Mesenchymal stem cell (in vitro differentiated cells and primary cell): ENCODE measurements around the gene FOXP2.

ENCODE experiments used
- DNase-seq: peaks from one replicate; pipeline ENCODE4 v3.0.0-alpha.2; 2013
- H2AFZ ChIP-seq: one replicate; pipeline ENCODE4 v1.6.1; 2013; ENCODE audit warnings: low read depth, mild to moderate bottlenecking, control low read depth, inconsistent platforms, low read length, moderate library complexity
- H2AK5ac ChIP-seq: 2 replicates; pipeline ENCODE4 v1.6.1; 2013; ENCODE audit warnings: low read length, moderate library complexity, mild to moderate bottlenecking, inconsistent platforms; ENCODE audit not compliant: severe bottlenecking
- H2BK120ac ChIP-seq: one replicate; pipeline ENCODE4 v1.6.1; 2013; ENCODE audit warnings: low read depth, mild to moderate bottlenecking, inconsistent platforms, low read length, moderate library complexity
- H2BK12ac ChIP-seq, 2 experiments: one replicate each; pipeline ENCODE4 v1.6.1; 2013; ENCODE audit warnings: inconsistent platforms in 2 of 2, low read length in 2 of 2, mild to moderate bottlenecking in 2 of 2, moderate library complexity in 2 of 2, control low read depth in 1 of 2
- H2BK15ac ChIP-seq: one replicate; pipeline ENCODE4 v1.6.1; 2013; ENCODE audit warnings: mild to moderate bottlenecking, low read depth, inconsistent platforms; ENCODE audit not compliant: poor library complexity, severe bottlenecking
- H2BK5ac ChIP-seq: 2 replicates; pipeline ENCODE4 v1.6.1; 2013; ENCODE audit warnings: low read depth, mild to moderate bottlenecking, low read length, control low read depth, inconsistent platforms; ENCODE audit not compliant: poor library complexity, severe bottlenecking
- H3K14ac ChIP-seq, 2 experiments: one replicate each; pipeline ENCODE4 v1.6.1; 2013; ENCODE audit warnings: inconsistent platforms in 2 of 2, low read length in 2 of 2, control low read depth in 1 of 2, mild to moderate bottlenecking in 1 of 2, moderate library complexity in 1 of 2
- H3K18ac ChIP-seq, 2 experiments: one replicate each; pipeline ENCODE4 v1.6.1; 2013; ENCODE audit warnings: inconsistent platforms in 2 of 2, low read length in 2 of 2, control low read depth in 1 of 2, low read depth in 1 of 2, mild to moderate bottlenecking in 1 of 2
- H3K23ac ChIP-seq, 2 experiments: one replicate each; pipeline ENCODE4 v1.6.1; 2013; ENCODE audit warnings: inconsistent platforms in 2 of 2, low read length in 2 of 2, mild to moderate bottlenecking in 2 of 2, moderate library complexity in 2 of 2, control low read depth in 1 of 2
- H3K27ac ChIP-seq: 2 replicates; pipeline ENCODE4 v1.5.1; 2013; ENCODE audit warnings: mild to moderate bottlenecking, moderate library complexity, low read length, control low read depth, inconsistent platforms; ENCODE audit not compliant: poor library complexity, severe bottlenecking
- H3K27me3 ChIP-seq, 2 experiments: 2 replicates each; pipeline versions ENCODE4 v1.6.1 to v1.7.0; 2013; ENCODE audit warnings: low read length in 2 of 2, mild to moderate bottlenecking in 2 of 2, moderate library complexity in 2 of 2, control low read depth in 1 of 2, inconsistent platforms in 1 of 2; ENCODE audit not compliant: control insufficient read depth in 1 of 2, insufficient read depth in 1 of 2
- H3K36me3 ChIP-seq, 2 experiments: 2 replicates each; pipeline versions ENCODE4 v1.6.1 to v1.7.0; 2013; ENCODE audit warnings: low read length in 2 of 2, control low read depth in 1 of 2, inconsistent platforms in 1 of 2, low read depth in 1 of 2, mild to moderate bottlenecking in 1 of 2; ENCODE audit not compliant: insufficient read depth in 2 of 2, control insufficient read depth in 1 of 2
- H3K4ac ChIP-seq, 2 experiments: one replicate each; pipeline ENCODE4 v1.6.1; 2013; ENCODE audit warnings: inconsistent platforms in 2 of 2, low read length in 2 of 2, mild to moderate bottlenecking in 2 of 2, moderate library complexity in 2 of 2, control low read depth in 1 of 2, low read depth in 1 of 2
- H3K4me1 ChIP-seq: 2 replicates; pipeline ENCODE4 v1.6.1; 2013; ENCODE audit warnings: low read depth, low read length, control low read depth; ENCODE audit not compliant: control insufficient read depth, insufficient read depth
- H3K4me2 ChIP-seq: 2 replicates; pipeline ENCODE4 v1.6.1; 2013; ENCODE audit warnings: low read length, mild to moderate bottlenecking, inconsistent platforms; ENCODE audit not compliant: poor library complexity, severe bottlenecking
- H3K4me3 ChIP-seq, 2 experiments: 2 replicates each; pipeline versions ENCODE4 v1.5.1 to v1.7.0; 2013; ENCODE audit warnings: low read length in 2 of 2, mild to moderate bottlenecking in 2 of 2, control low read depth in 1 of 2, low read depth in 1 of 2; ENCODE audit not compliant: insufficient read depth in 1 of 2
- H3K79me1 ChIP-seq: replicated peaks from 2 replicates; pipeline ENCODE4 v1.6.1; 2013; ENCODE audit warnings: mild to moderate bottlenecking, control low read depth, low read length, inconsistent platforms; ENCODE audit not compliant: poor library complexity, severe bottlenecking
- H3K9ac ChIP-seq: 2 replicates; pipeline ENCODE4 v1.7.0; 2013; ENCODE audit warnings: mild to moderate bottlenecking, low read length, moderate library complexity
- H3K9me3 ChIP-seq: 2 replicates; pipeline ENCODE4 v1.7.0; 2013; ENCODE audit warnings: mild to moderate bottlenecking, low read length; ENCODE audit not compliant: control insufficient read depth
- H4K8ac ChIP-seq: one replicate; pipeline ENCODE4 v1.6.1; 2013; ENCODE audit warnings: inconsistent platforms, mild to moderate bottlenecking, low read length, moderate library complexity
- H4K91ac ChIP-seq: one replicate; pipeline ENCODE4 v1.6.1; 2013; ENCODE audit warnings: mild to moderate bottlenecking, low read length, inconsistent platforms
- WGBS: methylation state at CpG from one replicate; pipeline ENCODE4 v1.1.7; 2013; ENCODE audit warnings: mixed read lengths; 5-methylcytosine and 5-hydroxymethylcytosine counted together

The FOXP2 gene

GRCh38 chr7:114422507-114423501 lies 8.2 kb downstream of the FOXP2 start:
- H2BK5ac ChIP-seq: no peak overlapping the region
- no peak overlapping the region for H3K14ac ChIP-seq
- no peak for DNase-seq
- no peaks in the 10 kb centered on the region for H3K27me3 ChIP-seq
- H4K91ac ChIP-seq: no peak overlapping the region
- H2BK12ac ChIP-seq: no peak overlapping the region
- no peak overlapping the region for H3K23ac ChIP-seq
- H4K8ac ChIP-seq: no peak overlapping the region
- no peak overlapping the region for H3K4ac ChIP-seq
- H3K27ac ChIP-seq: no peak overlapping the region
- 94% methylated on average over 5 of the region's 7 CpGs for WGBS
- no peaks in the 10 kb centered on the region for H3K9me3 ChIP-seq
- no peak overlapping the region for H2AFZ ChIP-seq
- no peak overlapping the region for H3K9ac ChIP-seq
- no peak overlapping the region for H3K18ac ChIP-seq
- H2BK120ac ChIP-seq: no peak overlapping the region
- no peaks in the 10 kb centered on the region for H3K79me1 ChIP-seq
- H3K36me3 ChIP-seq: no peaks in the 10 kb centered on the region
- H2AK5ac ChIP-seq: no peak overlapping the region
- H3K4me1 ChIP-seq: no peaks in the 10 kb centered on the region
- H3K4me2 ChIP-seq: no peak overlapping the region
- no peak overlapping the region for H2BK15ac ChIP-seq
- H3K4me3 ChIP-seq: no peak overlapping the region

GRCh38 chr7:114426382-114426781 lies 11.8 kb downstream of the FOXP2 start:
- no peak for DNase-seq
- no peaks in the 10 kb centered on the region for H3K79me1 ChIP-seq
- H3K9ac ChIP-seq: no peak overlapping the region
- no peak overlapping the region for H3K4me2 ChIP-seq
- no peak overlapping the region for H3K23ac ChIP-seq
- no peak overlapping the region for H2AK5ac ChIP-seq
- no peak overlapping the region for H2AFZ ChIP-seq
- H3K4ac ChIP-seq: no peak overlapping the region
- 87% methylated on average over 2 of the region's 2 CpGs for WGBS
- no peaks in the 10 kb centered on the region for H3K36me3 ChIP-seq
- no peak overlapping the region for H2BK15ac ChIP-seq
- H4K8ac ChIP-seq: no peak overlapping the region
- no peak overlapping the region for H2BK12ac ChIP-seq
- H3K4me1 ChIP-seq: no peaks in the 10 kb centered on the region
- no peak overlapping the region for H4K91ac ChIP-seq
- no peak overlapping the region for H3K27ac ChIP-seq
- no peak overlapping the region for H3K4me3 ChIP-seq
- no peaks in the 10 kb centered on the region for H3K9me3 ChIP-seq
- no peaks in the 10 kb centered on the region for H3K27me3 ChIP-seq
- H3K18ac ChIP-seq: no peak overlapping the region
- no peak overlapping the region for H2BK120ac ChIP-seq
- no peak overlapping the region for H3K14ac ChIP-seq
- no peak overlapping the region for H2BK5ac ChIP-seq

- no peak overlapping the region for H2AFZ ChIP-seq
- WGBS: no CpG with 5 or more reads among the region's 4 CpGs
- H3K36me3 ChIP-seq: no peaks in the 10 kb centered on the region
- H2BK120ac ChIP-seq: no peak overlapping the region
- peak; percentile 18 for DNase-seq
- no peak overlapping the region for H3K27ac ChIP-seq
- no peak overlapping the region for H2AK5ac ChIP-seq
- H3K18ac ChIP-seq: no peak overlapping the region
- H3K9me3 ChIP-seq: no peaks in the 10 kb centered on the region
- no peaks in the 10 kb centered on the region for H3K27me3 ChIP-seq
- H4K8ac ChIP-seq: no peak overlapping the region
- no peak overlapping the region for H3K23ac ChIP-seq
- H3K79me1 ChIP-seq: no peaks in the 10 kb centered on the region
- H3K4me1 ChIP-seq: no peaks in the 10 kb centered on the region
- H3K9ac ChIP-seq: no peak overlapping the region
- H3K4me2 ChIP-seq: no peak overlapping the region
- no peak overlapping the region for H3K4me3 ChIP-seq
- no peak overlapping the region for H2BK15ac ChIP-seq
- H2BK12ac ChIP-seq: no peak overlapping the region
- no peak overlapping the region for H3K14ac ChIP-seq
- H2BK5ac ChIP-seq: no peak overlapping the region
- no peak overlapping the region for H3K4ac ChIP-seq
- no peak overlapping the region for H4K91ac ChIP-seq
Observed at GRCh38 chr7:114426824-114427223, 12.2 kb downstream of the FOXP2 start.

GRCh38 chr7:114428211-114428610 lies 13.6 kb downstream of the FOXP2 start:
- Histone ChIP-seq H3K9me3 (no peaks in the 10 kb centered on the region), H3K4me2 (no peak overlapping the region), H2BK120ac (no peak overlapping the region), H2BK5ac (no peak overlapping the region), H3K14ac (no peak overlapping the region), H3K9ac (no peak overlapping the region), H2AK5ac (no peak overlapping the region), H4K91ac (no peak overlapping the region), H3K18ac (no peak overlapping the region), H2BK12ac (no peak overlapping the region), H3K4me3 (no peak overlapping the region), H3K27me3 (no peaks in the 10 kb centered on the region), H3K27ac (no peak overlapping the region), H2AFZ (no peak overlapping the region), H4K8ac (no peak overlapping the region), H3K4ac (no peak overlapping the region), H3K4me1 (no peaks in the 10 kb centered on the region), H2BK15ac (no peak overlapping the region), H3K23ac (no peak overlapping the region), H3K36me3 (no peaks in the 10 kb centered on the region), H3K79me1 (no peaks in the 10 kb centered on the region)
- DNase-seq: no peak
- WGBS: no CpG with 5 or more reads among the region's 1 CpG
